Activated CD8-positive, alpha-beta T cell treated with anti-CD3 and anti-CD28 coated beads, Interleukin-2, amount 10 ng/mL, durations not matched to agents 7 days and 5 days (primary cell): ENCODE results near the gene MFSD11. TPM values are rescaled to one million over a fixed set of nuclear protein-coding genes. Genes with fewer than 3 reads are reported as not detected.
"Not testable (repeated sequence)": the region's sequence is repeated elsewhere in the genome, so short reads cannot be mapped to it uniquely, and the experiment has no call there.

Source experiments
- ATAC-seq: fragments of 150-1000 bp; cut with Tn5 transposase; one replicate; pipeline ENCODE4 v1.10.0; 2021; ENCODE audit warnings: moderate library complexity
- CTCF ChIA-PET: fragments of 350-600 bp; sonication (Branson Sonifier 250); formaldehyde crosslinking; loops from one replicate; lab custom pipeline; 2021; ENCODE audit warnings: antibody characterized with exemption; lab: Charles Lee
- POLR2A ChIA-PET: fragments of 350-600 bp; sonication (Branson Sonifier 250); formaldehyde crosslinking; loops from one replicate; lab custom pipeline; 2021; ENCODE audit warnings: antibody characterized with exemption; lab: Charles Lee
- DNase-seq: peaks from one replicate; pipeline ENCODE4 v3.0.0-alpha.2; 2020
- H3K27ac Mint-ChIP-seq: one replicate; pipeline ENCODE4 v1.8.0; 2021; ENCODE audit warnings: mild to moderate bottlenecking, mixed read lengths
- H3K27me3 Mint-ChIP-seq: one replicate; pipeline ENCODE4 v1.8.0; 2021; ENCODE audit warnings: low read depth, mixed read lengths
- H3K36me3 Mint-ChIP-seq: one replicate; pipeline ENCODE4 v1.8.0; 2021; ENCODE audit warnings: low read depth, mixed read lengths
- H3K4me1 Mint-ChIP-seq: one replicate; pipeline ENCODE4 v1.8.0; 2021; ENCODE audit warnings: low read depth, mixed read lengths
- H3K4me3 Mint-ChIP-seq: one replicate; pipeline ENCODE4 v1.8.0; 2021; ENCODE audit warnings: mild to moderate bottlenecking, mixed read lengths
- H3K9me3 Mint-ChIP-seq: one replicate; pipeline ENCODE4 v1.8.0; 2022; ENCODE audit warnings: mixed read lengths; ENCODE audit not compliant: insufficient read depth
- total RNA-seq, 2 experiments: library from RNA; stranded (reverse); gene quantifications; one replicate each; pipeline ENCODE4 v1.2.3, GENCODE V29; 2021

Gene MFSD11
- total RNA-seq: 10 to 100 TPM; 22.1 to 22.8 TPM

- POLR2A ChIA-PET: interaction anchor here (0.7 to 7.9 kb wide), 12 partner anchors 9 to 180 kb away, joined by 3 to 160 read pairs (median 6); partner anchors contain the start of genes JMJD6 and METTL23
- peak; percentile 56 for ATAC-seq
- H3K9me3 Mint-ChIP-seq: no peaks in the 10 kb centered on the region
These were observed at the start of gene MFSD11 for GRCh38 chr17:76737676-76738467. Gene MFSD11, plus strand, starts transcription at chr17:76738119. Its CDS starts 234 bp downstream, at chr17:76738353.

GRCh38 chr17:76688165-76688622 lies 49.7 kb upstream of the MFSD11 start:
- no peaks in the 10 kb centered on the region for H3K36me3 Mint-ChIP-seq
- H3K4me1 Mint-ChIP-seq: no peaks in the 10 kb centered on the region
- DNase-seq (no peak), ATAC-seq (no peak)
- ChIA-PET POLR2A (no interaction called here), CTCF (interaction anchor here (0.6 kb wide), 1 partner anchor 127 kb away, joined by 4 read pairs; no protein-coding TSS in a partner anchor)
- peaks cover 2% of the 10 kb centered on the region for H3K27me3 Mint-ChIP-seq
- no peaks in the 10 kb centered on the region for H3K9me3 Mint-ChIP-seq
- no peak overlapping the region for H3K4me3 Mint-ChIP-seq
- no peak overlapping the region for H3K27ac Mint-ChIP-seq

More at GRCh38 chr17:76737676-76738467, at the start of gene MFSD11:
- H3K27me3 Mint-ChIP-seq: no peaks in the 10 kb centered on the region
- DNase-seq: peak; percentile 92
- peak within 1 kb of the TSS; percentile 95 for H3K27ac Mint-ChIP-seq
- H3K4me1 Mint-ChIP-seq: peaks cover 37% of the 10 kb centered on the region
- peaks cover 45% of the 10 kb centered on the region for H3K36me3 Mint-ChIP-seq
- CTCF ChIA-PET: interaction anchor here (1.0 to 10.5 kb wide), 8 partner anchors 9 to 349 kb away, joined by 3 to 76 read pairs (median 4); partner anchors contain the start of genes JMJD6 and METTL23
- peak within 1 kb of the TSS; percentile 94 for H3K4me3 Mint-ChIP-seq

GRCh38 chr17:76689859-76690258 lies 48.1 kb upstream of the MFSD11 start:
- POLR2A ChIA-PET: no interaction called here
- H3K27ac Mint-ChIP-seq: no peak overlapping the region
- no peaks in the 10 kb centered on the region for H3K36me3 Mint-ChIP-seq
- DNase-seq (no peak), ATAC-seq (no peak)
- no peak overlapping the region for H3K4me3 Mint-ChIP-seq
- H3K9me3 Mint-ChIP-seq: no peaks in the 10 kb centered on the region
- no peaks in the 10 kb centered on the region for H3K4me1 Mint-ChIP-seq
- H3K27me3 Mint-ChIP-seq: peaks cover 2% of the 10 kb centered on the region
- CTCF ChIA-PET: interaction anchor here (4.0 kb wide), 1 partner anchor 8 kb away, joined by 23 read pairs; no protein-coding TSS in a partner anchor

- H3K9me3 Mint-ChIP-seq: no peaks in the 10 kb centered on the region
- DNase-seq (no peak), ATAC-seq (no peak)
- ChIA-PET POLR2A (interaction anchor here (0.5 to 0.9 kb wide), 2 partner anchors 15 to 35 kb away, joined by 3 read pairs; partner anchors contain the start of genes JMJD6 and METTL23), CTCF (interaction anchor here (4.0 kb wide), 1 partner anchor 9 kb away, joined by 23 read pairs; no protein-coding TSS in a partner anchor)
- H3K4me3 Mint-ChIP-seq: no peak overlapping the region
- H3K27ac Mint-ChIP-seq: no peak overlapping the region
- H3K36me3 Mint-ChIP-seq: no peaks in the 10 kb centered on the region
- H3K27me3 Mint-ChIP-seq: peaks cover 2% of the 10 kb centered on the region
- peaks cover 7% of the 10 kb centered on the region for H3K4me1 Mint-ChIP-seq
These were observed 47.2 kb upstream of the MFSD11 start for GRCh38 chr17:76690596-76691280.

GRCh38 chr17:76691379-76692191 lies 46.3 kb upstream of the MFSD11 start:
- Mint-ChIP-seq H3K9me3 (no peaks in the 10 kb centered on the region), H3K36me3 (no peaks in the 10 kb centered on the region), H3K27me3 (peaks cover 2% of the 10 kb centered on the region), H3K4me3 (no peak overlapping the region), H3K27ac (no peak overlapping the region), H3K4me1 (peaks cover 15% of the 10 kb centered on the region)
- ChIA-PET POLR2A (interaction anchor here (0.5 kb wide), 1 partner anchor 14 kb away, joined by 3 read pairs; no protein-coding TSS in a partner anchor), CTCF (interaction anchor here (4.0 kb wide), 1 partner anchor 10 kb away, joined by 23 read pairs; no protein-coding TSS in a partner anchor)
- DNase-seq (no peak), ATAC-seq (no peak)

GRCh38 chr17:76695059-76695831 lies 42.7 kb upstream of the MFSD11 start:
- H3K27ac Mint-ChIP-seq: no peak overlapping the region
- peaks cover 24% of the 10 kb centered on the region for H3K4me1 Mint-ChIP-seq
- no peaks in the 10 kb centered on the region for H3K27me3 Mint-ChIP-seq
- ChIA-PET POLR2A (interaction anchor here (1.0 kb wide), 1 partner anchor 23 kb away, joined by 3 read pairs; no protein-coding TSS in a partner anchor), CTCF (interaction anchor here (0.6 to 3.8 kb wide), 4 partner anchors 14 to 396 kb away, joined by 3 to 22 read pairs (median 4); no protein-coding TSS in a partner anchor)
- no peaks in the 10 kb centered on the region for H3K9me3 Mint-ChIP-seq
- DNase-seq: no peak
- no peak overlapping the region for H3K4me3 Mint-ChIP-seq
- ATAC-seq: no peak
- no peaks in the 10 kb centered on the region for H3K36me3 Mint-ChIP-seq

GRCh38 chr17:76696763-76697701 lies 40.9 kb upstream of the MFSD11 start:
- Mint-ChIP-seq H3K27ac (no peak overlapping the region), H3K4me1 (peaks cover 27% of the 10 kb centered on the region), H3K27me3 (no peaks in the 10 kb centered on the region), H3K9me3 (no peaks in the 10 kb centered on the region), H3K4me3 (no peak overlapping the region), H3K36me3 (no peaks in the 10 kb centered on the region)
- no peak for DNase-seq
- ChIA-PET POLR2A (interaction anchor here (0.7 to 1.3 kb wide), 2 partner anchors 20 to 363 kb away, joined by 3 read pairs; no protein-coding TSS in a partner anchor), CTCF (interaction anchor here (1.9 to 3.8 kb wide), 2 partner anchors 15 to 74 kb away, joined by 6 to 22 read pairs; no protein-coding TSS in a partner anchor)
- no peak for ATAC-seq

- no peaks in the 10 kb centered on the region for H3K36me3 Mint-ChIP-seq
- ATAC-seq (no peak), DNase-seq (no peak)
- ChIA-PET POLR2A (interaction anchor here (1.3 kb wide), 1 partner anchor 19 kb away, joined by 3 read pairs; no protein-coding TSS in a partner anchor), CTCF (interaction anchor here (1.0 to 1.9 kb wide), 3 partner anchors 15 to 75 kb away, joined by 3 to 6 read pairs (median 3); no protein-coding TSS in a partner anchor)
- H3K4me3 Mint-ChIP-seq: no peak overlapping the region
- no peaks in the 10 kb centered on the region for H3K27me3 Mint-ChIP-seq
- H3K4me1 Mint-ChIP-seq: peaks cover 29% of the 10 kb centered on the region
- H3K9me3 Mint-ChIP-seq: no peaks in the 10 kb centered on the region
- no peak overlapping the region for H3K27ac Mint-ChIP-seq
These were observed 40.0 kb upstream of the MFSD11 start for GRCh38 chr17:76697702-76698465.

- DNase-seq, ATAC-seq, H3K27ac Mint-ChIP-seq, H3K9me3 Mint-ChIP-seq, H3K4me3 Mint-ChIP-seq, H3K36me3 Mint-ChIP-seq, H3K27me3 Mint-ChIP-seq, POLR2A ChIA-PET: not testable (repeated sequence)
- H3K4me1 Mint-ChIP-seq: peaks cover 29% of the 10 kb centered on the region
- CTCF ChIA-PET: interaction anchor here (1.0 to 1.5 kb wide), 2 partner anchors 15 to 17 kb away, joined by 3 read pairs; no protein-coding TSS in a partner anchor
These were observed 39.4 kb upstream of the MFSD11 start for GRCh38 chr17:76698466-76698977.
